HuH-7 (cell line): ENCODE data around the gene SCN7A.
"Not testable (repeated sequence)": the region's sequence is repeated elsewhere in the genome, so short reads cannot be mapped to it uniquely, and the experiment has no call there.

ENCODE experiments used
- DNase-seq: peaks from one replicate; pipeline ENCODE4 v3.0.0; 2011; ENCODE audit warnings: low spot score

The SCN7A gene

DNA sequence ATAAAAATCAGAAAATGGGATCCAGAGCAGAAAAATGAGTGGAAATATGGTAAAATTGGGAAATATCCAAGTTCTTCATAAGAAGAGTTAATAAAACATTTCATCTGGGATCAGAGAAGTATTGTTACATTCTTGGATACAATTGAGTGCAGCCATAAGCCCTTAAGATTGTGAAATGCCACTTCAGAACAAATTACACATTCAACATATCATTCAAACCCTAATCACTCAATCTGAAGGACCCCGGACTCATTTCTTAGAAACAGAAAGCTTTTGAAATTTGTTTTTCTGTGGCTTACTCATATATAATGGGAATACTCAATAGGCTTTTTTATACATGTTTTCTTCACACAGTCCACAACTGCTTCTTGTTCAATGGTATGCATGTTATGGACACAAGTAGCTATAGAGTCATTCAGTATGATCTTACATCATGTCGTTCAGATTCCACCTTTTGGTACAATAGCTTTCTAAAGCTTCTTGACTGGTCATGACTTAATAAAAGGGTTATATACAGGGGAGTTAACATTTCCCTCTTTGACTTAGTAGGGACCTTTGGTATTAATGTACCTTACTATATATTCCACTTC is 39.9 kb downstream of the SCN7A start:
- DNase-seq, result no peak

DNA sequence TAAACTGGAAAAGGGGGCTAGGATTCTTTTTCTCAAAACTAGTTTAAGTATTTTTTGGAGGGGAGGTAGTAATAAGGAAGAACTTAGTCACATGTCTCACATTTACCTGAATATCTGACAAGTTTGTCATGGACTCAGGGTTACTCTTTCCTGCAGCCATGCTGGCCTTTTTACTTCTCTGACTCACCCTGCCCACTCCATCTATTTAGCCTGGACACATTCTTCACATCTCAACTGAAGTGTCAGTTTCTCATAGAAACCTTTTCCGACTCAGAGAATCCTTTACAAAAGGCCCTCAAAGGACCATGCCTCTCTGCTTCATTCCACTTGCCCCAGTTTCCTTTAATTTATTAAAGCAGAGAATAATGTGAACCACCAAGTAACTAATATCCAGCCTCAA is 42.6 kb downstream of the SCN7A start:
- no peak for DNase-seq

DNA sequence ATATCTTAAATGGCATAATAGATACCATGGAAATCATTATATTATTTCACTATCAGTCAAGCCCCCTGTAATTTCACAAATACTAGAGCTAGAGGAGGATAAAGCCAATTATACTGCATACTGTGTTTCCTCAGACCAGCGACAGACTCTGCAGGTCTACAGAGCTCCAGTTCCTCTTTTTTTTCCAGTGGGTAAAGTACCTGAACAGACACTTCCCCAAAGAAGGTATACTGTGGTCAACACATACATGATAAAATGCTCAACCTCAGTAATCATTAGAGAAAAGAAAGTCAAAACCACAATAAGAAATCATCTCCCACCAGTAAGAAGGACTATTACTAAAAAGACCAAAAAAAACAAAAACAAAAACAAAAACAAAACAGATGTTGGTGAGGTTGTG is 44.6 kb downstream of the SCN7A start:
- no peak for DNase-seq

DNA sequence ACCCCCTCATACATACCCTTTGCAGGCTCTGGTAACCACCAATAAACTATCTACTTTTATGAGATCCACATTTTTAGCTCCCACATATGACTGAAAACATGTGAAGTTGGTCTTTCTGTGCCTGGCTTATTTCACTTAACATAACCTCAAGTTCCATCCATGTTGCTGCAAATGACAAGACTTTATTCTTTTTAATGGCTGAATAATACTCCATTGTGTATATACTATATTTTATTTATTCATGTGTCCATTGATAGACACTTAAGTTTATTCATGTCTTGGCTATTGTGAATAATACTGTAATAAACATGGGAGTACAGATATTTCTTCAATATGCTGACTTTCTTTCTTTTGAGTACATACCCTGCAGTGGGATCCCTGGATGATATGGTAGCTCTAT is 45.9 kb downstream of the SCN7A start:
- no peak for DNase-seq

DNA sequence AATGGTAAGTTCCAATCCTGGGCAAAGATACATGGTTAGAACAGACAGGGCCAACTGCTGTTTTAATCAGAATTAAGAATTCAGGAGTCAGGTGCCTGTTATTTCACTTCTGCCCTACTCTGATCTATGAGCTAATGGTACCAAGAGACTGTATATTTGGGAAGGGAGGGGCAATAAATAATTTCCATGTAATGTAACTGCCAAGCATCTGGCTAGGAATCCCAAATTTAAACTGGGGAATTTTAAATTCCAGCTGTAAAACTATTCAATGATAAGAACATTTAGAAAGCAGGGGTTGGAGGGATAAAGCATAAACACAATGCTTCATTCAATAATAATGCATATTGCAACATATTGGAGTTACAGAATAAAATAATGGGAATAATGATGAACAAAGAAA is 49.7 kb downstream of the SCN7A start:
- no peak for DNase-seq

DNA sequence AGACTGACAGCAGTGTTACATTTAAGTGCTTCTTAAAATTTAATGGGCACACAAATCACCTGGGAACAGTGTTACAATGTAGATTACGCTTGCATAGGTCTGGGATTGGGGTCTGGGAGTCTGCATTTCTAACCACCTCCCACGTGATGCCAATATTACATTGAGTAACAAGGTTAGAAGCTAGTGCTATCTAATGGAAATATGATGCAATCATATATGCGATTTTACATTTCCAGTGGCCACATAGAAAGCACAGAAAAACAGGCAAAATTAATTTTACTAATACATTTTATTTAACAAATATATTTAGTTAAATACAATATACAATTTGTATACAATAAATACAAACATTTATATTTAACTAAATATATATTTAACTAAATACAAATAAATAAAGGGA is 53.7 kb downstream of the SCN7A start:
- no peak for DNase-seq

DNA sequence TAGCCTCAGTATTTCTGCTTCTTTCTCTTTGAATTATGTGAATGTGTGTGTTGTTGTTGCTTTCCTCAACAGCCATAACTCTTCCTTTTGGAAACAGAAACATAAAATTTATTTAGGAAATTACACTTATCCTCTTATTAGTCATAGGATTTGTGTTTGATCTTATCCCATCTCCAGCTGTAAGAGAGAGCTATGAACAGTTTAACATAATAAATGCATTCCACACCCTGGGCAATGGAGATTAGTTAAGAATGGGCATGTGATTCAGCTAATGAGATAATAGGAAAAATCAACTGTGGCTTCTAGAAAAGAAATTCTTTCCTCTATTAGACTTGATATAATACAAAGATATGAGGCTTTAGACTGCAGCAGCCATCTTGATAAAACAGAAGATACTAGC is 55.0 kb downstream of the SCN7A start:
- no peak for DNase-seq

DNA sequence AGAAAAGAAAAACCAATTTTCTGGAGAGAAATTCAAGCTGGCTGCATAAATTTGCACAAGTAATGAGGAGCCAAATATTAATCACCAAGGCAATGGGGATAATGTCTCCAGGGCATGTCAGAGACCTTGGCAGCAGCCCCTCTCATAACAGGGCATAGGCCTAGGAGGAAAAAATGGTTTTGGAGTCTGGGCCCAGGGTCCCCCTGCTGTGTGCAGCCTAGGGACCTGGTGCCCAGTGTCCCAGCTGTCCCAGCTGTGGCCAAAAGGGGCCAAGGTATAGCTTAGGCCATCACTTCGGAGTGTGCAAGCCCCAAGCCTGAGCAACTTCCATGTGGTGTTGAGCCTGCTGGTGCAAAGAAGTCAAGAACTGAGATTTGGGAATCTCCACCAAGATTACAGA is 57.1 kb downstream of the SCN7A start:
- no peak for DNase-seq

DNA sequence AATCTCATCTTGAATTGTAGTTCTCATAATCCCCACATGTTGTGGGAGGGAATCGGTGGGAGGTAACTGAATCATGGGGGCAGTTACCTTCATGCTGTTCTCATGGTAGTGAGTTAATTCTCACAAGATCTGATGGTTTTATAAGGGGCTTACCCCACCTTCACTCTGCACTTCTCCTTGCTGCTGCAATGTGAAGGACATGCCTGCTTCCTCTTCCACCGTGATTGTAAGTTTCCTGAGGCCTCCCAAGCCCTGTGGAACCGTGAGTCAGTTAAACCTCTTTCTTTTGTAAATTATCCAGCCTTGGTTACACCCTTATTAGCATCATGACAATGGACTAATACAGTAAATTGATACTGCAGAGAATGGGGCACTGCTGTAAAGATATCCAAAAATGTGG is 57.9 kb downstream of the SCN7A start:
- no peak for DNase-seq

DNA sequence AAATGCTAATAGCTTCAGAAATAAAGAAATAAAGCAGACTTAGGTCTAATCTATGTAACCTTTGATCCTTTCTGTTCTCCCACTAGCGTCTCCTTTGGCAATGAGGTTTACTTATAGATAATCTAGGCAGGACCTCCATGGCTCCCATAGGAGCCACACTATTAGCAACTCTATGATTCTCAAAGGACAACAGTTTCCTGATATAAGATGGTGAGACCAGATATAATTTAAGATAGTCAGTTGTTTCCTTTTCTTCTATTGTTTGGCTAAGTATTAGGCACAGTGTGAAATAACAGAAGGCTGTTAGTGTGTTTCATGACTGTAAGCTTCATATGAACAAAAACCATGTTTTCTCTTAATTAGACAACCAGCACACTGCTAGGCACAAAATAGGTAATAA is 59.6 kb downstream of the SCN7A start:
- DNase-seq, result peak; percentile 3

DNA sequence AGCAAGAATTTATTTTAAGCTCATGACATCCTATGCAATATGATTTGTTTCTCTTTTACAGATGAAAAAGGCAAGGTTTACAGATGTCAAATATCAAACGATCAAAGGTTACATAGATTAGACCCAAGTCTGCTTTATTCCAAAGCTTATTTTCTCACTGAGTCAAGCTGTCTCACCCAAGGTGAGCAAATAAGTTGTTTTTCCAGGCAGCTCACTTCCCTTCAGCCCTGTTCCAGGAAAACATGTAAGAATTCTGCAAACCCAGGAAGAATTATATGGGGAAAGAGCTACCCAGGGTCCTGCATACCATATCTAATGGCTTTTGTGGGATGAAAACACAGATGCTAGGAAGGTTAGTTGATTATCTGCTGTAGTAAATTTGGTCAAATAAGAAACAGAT is 60.6 kb downstream of the SCN7A start:
- DNase-seq, result no peak

DNA sequence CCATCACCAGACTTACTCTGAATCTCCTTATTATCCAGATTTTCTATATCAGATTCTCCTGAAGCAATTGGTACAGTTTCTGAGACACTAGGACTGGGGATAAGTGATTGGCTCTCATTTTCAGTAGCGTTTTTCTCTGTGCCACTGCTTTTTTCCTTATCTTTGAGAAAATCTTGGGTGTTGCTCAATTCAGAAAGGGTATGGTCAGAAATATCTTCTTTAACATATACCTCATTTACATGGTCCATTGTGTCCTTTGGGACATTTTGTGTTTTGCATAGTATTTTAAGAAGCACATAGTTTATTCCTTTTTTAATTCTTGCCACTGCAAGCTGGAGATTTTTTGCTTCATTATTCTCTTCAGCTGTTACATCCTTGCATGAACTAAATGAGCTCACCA is 61.7 kb downstream of the SCN7A start:
- no peak for DNase-seq

DNA sequence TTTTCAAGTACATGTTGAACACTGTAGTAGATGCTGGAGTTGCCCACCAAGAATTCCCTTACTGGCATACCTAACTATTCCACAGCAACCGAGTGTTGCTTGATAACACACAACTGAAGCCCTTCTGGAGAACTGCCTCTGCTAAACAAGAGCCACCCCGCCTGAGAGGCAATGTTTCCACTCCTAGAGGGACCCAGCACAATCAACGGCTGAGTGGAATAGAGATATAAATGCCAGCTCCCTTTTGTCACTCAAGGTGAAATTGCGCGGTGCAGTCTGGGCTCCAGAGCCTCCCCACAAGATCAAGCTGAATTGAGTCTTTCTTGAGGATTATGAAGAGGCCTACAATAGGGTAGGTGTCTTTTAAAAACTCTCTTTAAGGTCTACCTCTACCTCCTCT is 69.2 kb downstream of the SCN7A start:
- DNase-seq, result no peak

DNA sequence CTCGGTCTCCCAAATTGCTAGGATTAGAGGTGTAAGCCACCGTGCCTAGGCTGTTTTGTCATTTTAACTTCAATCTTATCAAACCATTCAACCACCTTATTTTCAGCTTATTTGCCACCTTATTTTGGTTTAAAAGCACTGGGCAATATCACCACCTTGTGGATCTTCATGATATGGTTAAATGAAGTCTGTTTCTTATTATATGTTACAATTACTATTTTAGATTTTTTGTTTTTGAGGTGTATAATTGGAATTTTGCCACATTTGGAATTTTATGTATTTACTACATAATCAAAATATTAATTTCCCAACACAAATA is 74.5 kb downstream of the SCN7A start:
- DNase-seq, result peak; percentile 1

DNA sequence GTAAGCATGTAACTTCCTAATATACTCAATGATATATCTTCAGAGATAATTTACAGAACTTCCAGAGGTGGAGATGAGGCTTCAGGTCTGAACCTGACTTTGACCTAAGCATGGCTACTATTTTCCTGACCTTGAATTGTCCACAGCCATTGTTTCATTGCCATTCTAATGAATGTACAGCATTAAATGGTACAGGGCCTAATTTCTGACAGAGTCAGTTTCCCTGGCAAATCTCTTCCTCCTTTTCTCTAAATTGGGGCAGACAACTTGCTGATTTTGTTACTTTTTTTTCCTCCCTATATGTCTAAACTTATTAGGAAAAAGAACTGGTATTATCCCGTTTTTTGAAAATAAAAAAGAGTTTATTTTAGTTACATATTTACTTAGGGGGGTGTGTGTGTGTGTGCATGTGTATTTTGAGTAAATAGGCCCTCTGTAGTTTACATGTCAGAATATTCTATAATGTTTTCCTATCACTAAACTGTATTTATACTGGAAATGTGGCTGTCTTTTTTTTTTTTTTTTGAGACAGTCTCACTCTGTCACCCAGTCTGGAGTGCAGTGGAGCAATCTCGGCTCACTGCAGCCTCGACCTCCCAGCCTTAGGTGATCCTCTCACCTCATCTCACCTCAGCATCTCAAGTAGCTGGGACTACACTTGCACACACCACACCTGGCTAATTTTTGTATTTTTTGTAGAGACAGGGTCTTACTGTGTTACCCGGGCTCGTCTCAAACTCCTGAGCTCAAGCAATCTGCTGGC is 75.0 kb downstream of the SCN7A start:
- no peak for DNase-seq

DNA sequence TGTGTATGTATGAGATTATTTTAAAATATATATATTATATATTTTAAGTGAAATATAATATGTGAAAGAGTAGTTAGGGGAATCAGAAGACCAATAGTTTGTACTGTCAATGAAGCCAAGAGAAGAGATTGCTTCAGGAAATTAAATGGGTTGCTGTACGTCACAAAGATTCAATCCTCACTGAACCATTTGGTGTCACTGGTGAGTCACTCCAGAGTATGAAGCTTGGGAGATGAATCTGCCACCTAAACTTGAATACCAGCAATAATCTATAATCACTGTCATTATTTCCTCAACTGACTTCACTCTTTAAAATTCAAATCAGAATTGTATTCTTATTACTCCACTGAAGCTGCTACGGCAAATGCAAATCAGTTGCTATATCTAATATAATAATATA is 76.4 kb downstream of the SCN7A start:
- DNase-seq, result peak; percentile 20

DNA sequence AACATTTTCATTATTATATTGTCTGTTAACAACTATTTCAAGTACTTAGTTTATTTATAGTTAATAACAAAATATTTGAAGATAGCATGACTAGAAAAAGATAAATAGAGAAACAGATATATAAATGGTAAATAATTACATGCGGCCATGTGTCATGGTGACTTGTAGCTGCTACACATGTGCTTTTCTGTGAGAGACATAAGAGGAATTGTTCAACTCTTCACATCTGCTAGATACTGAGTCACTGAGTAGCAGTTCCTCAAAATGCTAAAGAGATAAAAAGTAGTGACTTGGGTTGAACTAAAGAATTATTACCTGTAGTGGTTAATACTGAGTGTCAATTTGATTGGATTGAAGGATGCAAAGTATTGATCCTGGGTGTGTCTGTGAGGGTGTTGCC is 80.8 kb downstream of the SCN7A start:
- no peak for DNase-seq

DNA sequence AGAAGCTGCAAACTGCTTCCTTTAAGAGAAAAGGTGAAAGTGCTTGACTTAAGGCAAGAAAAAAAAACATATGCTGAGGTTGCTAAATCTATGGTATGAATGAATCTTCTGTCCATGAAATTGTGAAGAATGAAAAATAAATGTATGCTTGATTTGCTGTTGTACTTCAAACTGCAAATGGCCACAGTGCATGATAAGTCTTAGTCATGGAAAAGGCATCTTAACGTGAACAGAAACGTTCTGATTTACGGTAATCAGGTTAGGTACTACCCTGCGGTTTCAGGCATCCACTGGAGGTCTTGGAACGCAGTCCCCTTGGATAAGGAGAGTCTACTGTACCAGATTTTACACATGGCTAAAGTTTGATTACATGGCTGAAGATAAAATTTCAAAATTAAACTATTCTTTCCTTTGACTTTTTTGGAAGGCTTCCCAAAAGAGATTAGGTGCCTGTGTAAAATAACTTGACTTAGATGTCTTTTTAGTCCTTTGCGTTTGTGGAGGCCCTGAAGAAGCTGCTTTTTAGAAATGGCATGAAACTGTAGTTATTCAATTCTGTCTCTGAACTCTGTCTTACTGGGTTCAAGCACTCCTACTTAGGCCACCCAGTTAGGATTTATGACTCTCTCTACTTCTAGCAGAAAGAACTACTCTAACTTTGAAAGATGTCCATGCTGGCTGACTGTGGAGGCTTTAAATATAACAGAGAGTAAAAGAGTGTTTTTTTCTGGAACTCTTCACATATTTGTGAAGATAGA is 82.4 kb downstream of the SCN7A start:
- no peak for DNase-seq

DNA sequence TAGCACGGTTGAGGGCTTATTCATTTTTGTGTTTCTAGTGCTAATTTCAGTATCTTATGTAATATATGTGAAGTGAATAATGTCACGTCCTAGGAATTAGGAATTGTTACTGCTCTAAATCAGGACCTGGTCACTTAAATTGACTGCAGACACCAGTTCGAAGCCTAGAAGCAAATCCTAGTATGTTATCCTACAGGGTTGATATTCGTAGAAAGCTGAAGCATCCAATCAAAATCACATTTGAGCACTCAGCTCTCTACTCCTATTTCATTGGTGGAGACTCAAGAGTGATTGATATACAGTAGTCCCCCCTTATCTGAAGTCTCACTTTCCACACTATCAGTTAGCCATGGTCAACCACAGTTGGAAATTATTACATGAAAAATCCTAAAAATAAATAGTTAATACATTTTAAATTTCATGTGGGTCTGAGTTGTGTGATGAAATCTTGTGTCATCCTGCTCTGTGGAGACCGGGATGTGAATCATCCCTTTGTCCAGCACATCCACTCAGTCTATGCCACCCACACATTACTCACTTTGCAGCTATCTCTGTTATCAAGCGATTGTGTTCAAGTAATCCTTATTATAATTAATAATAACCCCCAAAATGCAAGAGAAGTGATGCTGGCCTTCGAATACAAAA is 83.1 kb downstream of the SCN7A start:
- DNase-seq, result no peak

DNA sequence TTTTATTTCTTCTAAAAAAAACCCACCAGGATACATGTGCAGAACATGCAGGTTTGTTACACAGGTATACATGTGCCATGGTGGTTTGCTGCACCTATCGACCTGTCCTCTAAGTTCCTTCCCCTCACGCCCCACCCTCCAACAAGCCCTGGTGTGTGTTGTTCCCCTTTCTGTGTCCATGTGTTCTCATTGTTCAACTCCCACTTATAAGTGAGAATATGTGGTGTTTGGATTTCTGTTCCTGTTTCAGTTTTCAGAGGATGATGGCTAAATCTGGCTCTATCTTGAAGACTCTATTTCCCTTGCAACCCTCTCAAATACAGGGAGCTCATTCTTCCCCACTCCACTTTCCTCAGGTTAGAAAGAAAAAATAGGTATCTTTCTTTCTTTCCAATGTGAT is 86.3 kb downstream of the SCN7A start:
- not testable (repeated sequence) for DNase-seq

DNA sequence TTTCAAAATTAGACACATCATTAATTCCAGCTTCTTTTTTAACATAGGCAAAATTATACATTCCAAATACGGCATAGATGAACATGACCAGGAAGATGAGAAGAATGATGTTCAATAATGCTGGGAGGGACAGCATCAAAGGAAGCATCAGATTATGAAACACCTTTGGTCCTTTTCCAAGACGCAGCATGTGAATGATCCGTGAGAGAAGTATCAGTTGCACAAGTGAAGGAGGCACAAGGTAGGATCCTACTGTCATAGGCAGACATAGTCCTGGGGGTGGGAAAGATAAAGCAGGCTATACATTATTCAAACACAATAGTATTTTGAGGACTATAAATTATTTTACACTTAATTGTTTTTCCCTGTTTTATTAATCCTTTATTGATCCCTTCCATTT is 87.7 kb downstream of the SCN7A start:
- DNase-seq, result no peak

DNA sequence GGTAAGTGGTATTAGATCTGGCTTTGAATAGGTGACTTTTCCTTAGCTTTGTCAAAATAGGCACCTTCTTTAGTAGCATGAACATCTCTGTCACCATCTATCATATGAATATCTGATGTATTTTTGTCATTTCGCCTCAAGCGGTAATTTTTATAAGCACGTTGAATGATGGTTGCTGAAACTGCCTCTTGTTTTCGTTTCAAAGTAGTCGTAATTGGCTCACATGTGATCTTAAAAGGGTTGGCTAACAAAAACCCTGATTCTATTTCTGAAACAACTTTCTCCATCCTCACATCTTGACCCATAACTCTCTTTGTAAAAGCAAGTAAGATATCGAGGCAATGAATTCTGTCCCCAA is 88.5 kb downstream of the SCN7A start:
- no peak for DNase-seq
